ENCODE measurements around the gene CEP89.
"Not testable (repeated sequence)": the region's sequence is repeated elsewhere in the genome, so short reads cannot be mapped to it uniquely, and the experiment has no call there.

CEP89 gene

GRCh38 chr19:32895384-32895783 lies 76.4 kb downstream of the CEP89 start:
- no peak for DNase-seq

- no peak for DNase-seq
These were observed 80.1 kb downstream of the CEP89 start for GRCh38 chr19:32891609-32892008.

DNA sequence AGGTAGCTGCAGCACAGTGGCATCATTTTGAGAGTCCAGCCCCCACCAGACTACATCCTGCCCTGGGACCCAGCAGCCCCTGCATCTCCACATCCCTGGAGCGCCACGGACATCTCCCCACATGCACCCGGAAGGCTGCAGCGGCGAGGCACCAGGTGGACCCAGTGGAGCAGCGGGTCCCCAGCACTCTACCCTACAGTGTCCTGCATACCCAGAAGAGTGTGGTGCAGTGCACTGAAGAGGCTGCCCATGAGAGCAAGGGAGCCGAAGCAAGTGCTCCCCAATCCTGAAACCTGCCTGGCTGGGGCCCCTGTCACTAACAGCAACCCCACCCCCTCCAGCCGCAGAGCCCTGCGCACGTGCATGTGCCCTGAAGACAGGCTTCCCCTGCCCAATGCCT lies 80.9 kb downstream of the CEP89 start:
- no peak for DNase-seq

- no peak for DNase-seq
These were observed 81.4 kb downstream of the CEP89 start for GRCh38 chr19:32890326-32890725.

DNA sequence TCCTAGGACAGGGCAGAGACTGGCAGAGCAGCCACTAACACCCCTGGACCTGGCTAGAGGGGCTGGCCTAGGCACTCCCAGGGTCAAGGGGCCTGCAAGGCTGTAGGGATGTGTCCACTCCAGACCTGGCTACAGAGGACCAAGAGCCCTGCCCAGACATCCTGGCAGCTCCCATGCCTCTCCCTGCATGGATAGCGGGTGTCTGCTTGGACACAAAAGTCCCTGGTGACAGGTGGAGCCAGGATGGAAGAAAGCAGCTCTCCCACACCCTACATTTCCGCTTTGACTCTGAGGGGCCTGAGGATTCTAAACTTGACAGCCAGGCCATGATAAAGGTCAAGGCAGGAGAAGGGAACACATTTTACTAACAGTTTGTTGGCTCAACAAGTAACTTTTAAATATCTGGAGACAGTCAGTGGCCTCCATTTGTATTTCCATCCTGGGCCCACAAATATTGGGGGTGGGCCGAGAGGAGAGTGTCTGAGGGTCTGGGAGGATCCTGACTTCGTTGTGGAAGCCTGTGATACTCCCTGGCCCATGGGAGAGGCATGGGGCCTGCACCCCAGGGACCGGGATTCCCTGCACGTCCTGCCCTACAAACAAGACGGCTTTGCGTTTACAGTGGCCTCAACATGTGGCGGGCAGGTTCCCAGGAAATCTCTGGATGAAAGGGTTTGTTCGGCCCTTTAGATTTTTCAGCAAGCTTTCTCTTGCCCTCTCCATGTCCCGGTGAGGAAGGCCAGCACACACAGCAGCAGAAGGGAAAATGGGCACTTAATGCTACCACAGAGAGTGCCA lies 82.4 kb downstream of the CEP89 start:
- no peak for DNase-seq

- DNase-seq: no peak
These were observed 84.1 kb downstream of the CEP89 start for GRCh38 chr19:32887572-32888215.

- DNase-seq: no peak
These were observed 85.5 kb downstream of the CEP89 start for GRCh38 chr19:32886241-32886640.

DNA sequence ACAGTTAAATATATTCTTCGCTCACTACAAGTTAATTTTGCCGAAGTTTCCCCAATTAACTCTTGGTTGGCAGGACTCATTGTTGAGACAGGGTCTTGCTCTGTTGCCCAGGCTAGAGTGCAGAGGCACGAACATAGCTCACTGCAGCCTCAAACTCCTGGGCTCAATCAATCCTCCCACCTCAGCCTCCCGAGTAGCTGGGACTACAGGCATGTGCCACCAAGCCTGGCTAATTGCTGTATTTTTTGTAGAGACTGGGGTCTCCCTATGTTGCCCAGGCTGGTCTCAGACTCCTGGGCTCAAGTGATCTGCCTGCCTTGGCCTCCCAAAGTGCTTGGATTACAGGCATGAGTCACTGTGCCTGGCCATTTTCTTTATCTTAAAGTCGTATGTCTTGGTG lies 86.5 kb downstream of the CEP89 start:
- DNase-seq: not testable (repeated sequence)

DNA sequence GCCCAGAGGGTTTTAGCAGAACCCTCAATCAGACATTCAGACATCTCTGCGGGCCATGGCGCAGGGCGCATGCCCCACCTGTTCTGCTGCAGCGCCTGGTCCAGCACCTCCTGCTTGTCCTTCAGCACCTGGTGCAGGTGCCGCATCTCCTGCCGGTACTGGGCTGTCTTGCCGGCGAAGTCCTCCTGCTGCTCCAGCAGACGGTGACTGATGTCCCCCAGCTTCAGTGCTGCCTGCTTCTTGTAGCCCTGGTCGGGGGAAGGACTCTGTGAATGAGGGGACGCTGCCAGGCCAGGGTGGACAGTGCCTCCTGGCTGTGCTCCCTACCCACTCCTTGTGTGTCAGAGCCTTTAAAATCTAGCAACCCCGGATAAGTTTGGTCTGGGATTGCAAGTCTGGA lies 90.0 kb downstream of the CEP89 start:
- no peak for DNase-seq

GRCh38 chr19:32880622-32881021 lies 91.1 kb downstream of the CEP89 start:
- no peak for DNase-seq

DNA sequence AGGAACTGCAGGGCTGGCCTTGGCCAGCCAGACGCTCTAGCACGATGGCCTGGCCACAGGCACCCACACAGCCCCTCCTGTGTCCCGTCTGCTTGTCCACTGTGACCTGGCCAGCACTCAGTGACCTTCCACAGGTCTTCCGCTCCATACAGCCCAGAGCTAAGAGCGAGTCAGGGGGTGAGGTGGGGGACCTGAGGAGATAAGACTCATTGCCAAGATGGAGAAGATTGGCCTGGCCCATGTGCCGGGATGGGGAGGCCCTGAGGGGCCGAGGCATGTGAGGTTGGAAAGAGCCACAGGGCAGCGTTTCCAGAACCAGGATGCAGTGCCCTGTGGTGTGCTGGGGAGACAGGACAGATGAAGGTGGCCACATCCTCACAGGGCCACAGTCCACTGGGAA lies 92.0 kb downstream of the CEP89 start:
- no peak for DNase-seq

GRCh38 chr19:32878988-32879387 lies 92.8 kb downstream of the CEP89 start:
- DNase-seq: no peak

DNA sequence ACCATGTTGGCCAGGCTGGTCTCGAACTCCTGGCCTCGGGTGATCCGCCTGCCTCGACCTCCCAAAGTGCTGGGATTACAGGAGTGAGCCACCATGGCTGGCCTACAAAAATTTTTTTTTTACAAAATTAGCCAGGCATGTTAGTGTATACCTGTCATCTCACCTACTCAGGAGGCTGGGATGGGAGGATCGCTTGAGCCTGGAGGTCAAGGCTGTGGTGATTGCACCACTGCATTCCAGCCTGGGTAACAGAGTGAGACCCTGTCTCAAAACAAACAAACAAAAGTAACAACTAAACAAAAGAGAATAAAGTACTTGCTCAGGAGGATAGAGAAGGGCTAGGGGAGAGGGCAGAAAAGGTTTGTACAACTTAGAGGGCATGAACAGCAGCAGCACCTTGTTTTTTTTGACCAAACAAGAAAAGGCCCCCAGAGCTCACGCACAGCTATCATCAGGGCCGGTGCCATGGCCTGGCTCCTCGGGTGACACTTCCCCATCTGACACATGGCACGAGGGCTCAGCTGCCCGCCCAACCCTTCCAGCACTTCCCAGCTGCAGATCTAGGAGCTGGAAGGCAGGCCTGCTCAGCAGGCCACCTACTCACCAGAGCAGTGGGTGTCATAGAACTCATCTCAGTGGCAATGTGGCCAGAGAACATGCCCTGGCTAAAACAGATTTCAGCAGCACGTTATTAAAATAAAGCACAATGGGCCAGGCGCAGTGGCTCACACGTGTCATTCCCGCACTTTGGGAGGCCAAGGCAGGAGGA lies 93.6 kb downstream of the CEP89 start:
- no peak for DNase-seq

GRCh38 chr19:32877323-32877912 lies 94.3 kb downstream of the CEP89 start:
- no peak for DNase-seq

- DNase-seq: no peak
These were observed 94.9 kb downstream of the CEP89 start for GRCh38 chr19:32876919-32877285.

GRCh38 chr19:32876236-32876918 lies 95.4 kb downstream of the CEP89 start:
- no peak for DNase-seq

DNA sequence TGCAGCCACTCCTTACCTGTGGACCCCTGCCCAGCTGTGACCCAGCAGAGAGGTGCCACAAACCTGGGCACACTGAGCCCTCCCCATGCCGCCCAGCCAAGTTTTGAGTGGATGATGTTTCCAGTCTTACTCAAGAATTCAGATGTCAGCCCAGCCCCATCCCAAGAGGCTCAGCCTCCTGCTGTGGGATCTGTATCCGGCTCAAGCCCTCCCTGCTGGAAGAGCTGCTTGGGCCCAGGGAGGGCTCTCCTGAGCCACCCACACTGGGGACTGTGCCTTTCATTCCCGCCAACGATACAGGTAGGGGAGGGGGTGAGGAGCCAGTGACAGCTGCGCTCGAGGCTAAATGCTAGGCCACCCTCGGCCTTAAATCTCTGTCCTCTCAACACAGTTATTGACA lies 96.3 kb downstream of the CEP89 start:
- DNase-seq: no peak

GRCh38 chr19:32874605-32875004 lies 97.2 kb downstream of the CEP89 start:
- no peak for DNase-seq

- no peak for DNase-seq
These were observed 98.4 kb downstream of the CEP89 start for GRCh38 chr19:32873247-32873959.

DNA sequence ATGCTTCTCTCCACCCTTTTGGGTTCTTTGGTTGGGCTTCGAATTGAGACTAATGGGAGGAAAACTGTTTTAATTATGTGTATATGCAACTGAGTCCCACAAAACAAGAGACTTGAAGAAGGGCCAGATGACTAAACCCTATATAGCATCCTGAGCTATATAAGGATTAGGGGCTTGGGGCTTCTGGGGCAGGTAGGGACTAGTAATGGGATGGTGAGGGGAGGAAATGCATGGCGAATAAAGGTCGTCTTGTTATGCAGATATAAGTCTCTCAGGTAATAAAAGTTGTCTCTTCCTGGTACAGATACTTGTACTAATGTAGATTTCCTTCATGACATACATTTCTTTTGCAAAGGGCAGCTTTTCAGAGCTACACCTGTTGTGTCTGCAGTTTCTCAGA lies 99.4 kb downstream of the CEP89 start:
- DNase-seq: no peak

- no peak for DNase-seq
These were observed 100.7 kb downstream of the CEP89 start for GRCh38 chr19:32870981-32871451.
